IMR-90 (cell line): ENCODE measurements around the gene SLC38A9. TPM values are rescaled to one million over a fixed set of nuclear protein-coding genes. Genes with fewer than 3 reads are reported as not detected.
"Not testable (repeated sequence)": the region's sequence is repeated elsewhere in the genome, so short reads cannot be mapped to it uniquely, and the experiment has no call there.

Experiments
- ATAC-seq: fragments of 200-7000 bp; cut with Tn5 transposase; 2 replicates; pipeline ENCODE4 v1.9.1; 2020; ENCODE audit warnings: low read depth, mild to moderate bottlenecking, moderate library complexity
- BruUV-seq: library from RNA; stranded (reverse); fragments of 400-500 nt; replicated peaks from 2 replicates; lab custom pipeline; 2021; lab: Mats Ljungman, UMichigan
- CTCF ChIA-PET: fragments of 300-600 bp; formaldehyde crosslinking; extraction: SDS; loops from one replicate; lab custom pipeline; 2021; ENCODE audit warnings: antibody characterized with exemption; lab: Yijun Ruan, JAX
- POLR2A ChIA-PET: fragments of 300-600 bp; sonication (Branson Sonifier 250); formaldehyde crosslinking; loops from one replicate; lab custom pipeline; 2022; ENCODE audit warnings: antibody characterized with exemption; ENCODE audit not compliant: unreplicated experiment; lab: Charles Lee
- DNase-seq: peaks from one replicate; pipeline ENCODE4 v3.0.0; 2013
- H2AFZ ChIP-seq: replicated peaks from 2 replicates; pipeline ENCODE3; 2013; ENCODE audit warnings: low read length, mild to moderate bottlenecking; ENCODE audit not compliant: poor library complexity
- H2AK5ac ChIP-seq: 2 replicates; pipeline ENCODE4 v1.6.1; 2013; ENCODE audit warnings: low read depth, low read length, inconsistent platforms
- H2AK9ac ChIP-seq: replicated peaks from 2 replicates; pipeline ENCODE3; 2013; ENCODE audit warnings: mild to moderate bottlenecking, low read depth, low read length, moderate library complexity; ENCODE audit not compliant: poor library complexity
- H2BK120ac ChIP-seq: 2 replicates; pipeline ENCODE4 v1.6.1; 2013; ENCODE audit warnings: low read depth, low read length, inconsistent platforms
- H2BK15ac ChIP-seq: 3 replicates; pipeline ENCODE4 v1.6.1; 2013; ENCODE audit warnings: low read depth, low read length, inconsistent platforms
- H2BK20ac ChIP-seq: 2 replicates; pipeline ENCODE4 v1.6.1; 2013; ENCODE audit warnings: low read depth, mild to moderate bottlenecking, inconsistent platforms, low read length, moderate library complexity
- H2BK5ac ChIP-seq: 2 replicates; pipeline ENCODE4 v1.6.1; 2013; ENCODE audit warnings: mild to moderate bottlenecking, low read depth, low read length, inconsistent platforms; ENCODE audit not compliant: poor library complexity, severe bottlenecking
- H3K14ac ChIP-seq: replicated peaks from 2 replicates; pipeline ENCODE4 v1.6.1; 2013; ENCODE audit warnings: low read depth, low read length, inconsistent platforms
- H3K18ac ChIP-seq: 2 replicates; pipeline ENCODE4 v1.6.1; 2013; ENCODE audit warnings: low read depth, low read length, control low read depth
- H3K23ac ChIP-seq: 2 replicates; pipeline ENCODE4 v1.6.1; 2013; ENCODE audit warnings: low read depth, low read length, inconsistent platforms
- H3K27ac ChIP-seq: 2 replicates; pipeline ENCODE4 v1.5.1; 2013; ENCODE audit warnings: mild to moderate bottlenecking, control low read depth, low read length; ENCODE audit not compliant: insufficient read depth
- H3K27me3 ChIP-seq: 2 replicates; pipeline ENCODE4 v1.6.1; 2013; ENCODE audit warnings: low read length; ENCODE audit not compliant: control insufficient read depth, insufficient read depth
- H3K36me3 ChIP-seq: 2 replicates; pipeline ENCODE4 v1.6.1; 2013; ENCODE audit warnings: low read length, mixed read lengths; ENCODE audit not compliant: control insufficient read depth, insufficient read depth
- H3K4ac ChIP-seq: 2 replicates; pipeline ENCODE4 v1.6.1; 2013; ENCODE audit warnings: low read depth, low read length, inconsistent platforms
- H3K4me1 ChIP-seq: 2 replicates; pipeline ENCODE4 v1.6.1; 2013; ENCODE audit warnings: low read length, mixed read lengths; ENCODE audit not compliant: control insufficient read depth, insufficient read depth
- H3K4me2 ChIP-seq: 2 replicates; pipeline ENCODE4 v1.6.1; 2013; ENCODE audit warnings: low read depth, mild to moderate bottlenecking, control low read depth, low read length, moderate library complexity
- H3K4me3 ChIP-seq: 2 replicates; pipeline ENCODE4 v1.5.1; 2013; ENCODE audit warnings: low read depth, mild to moderate bottlenecking, control low read depth, low read length, moderate library complexity; ENCODE audit not compliant: insufficient read depth
- H3K56ac ChIP-seq: 2 replicates; pipeline ENCODE4 v1.6.1; 2013; ENCODE audit warnings: low read length, inconsistent platforms; ENCODE audit not compliant: insufficient read depth; ENCODE audit errors: extremely low read depth
- H3K79me1 ChIP-seq, 2 experiments: 2 replicates each; pipeline ENCODE4 v1.6.1; 2013; ENCODE audit warnings: low read length in 2 of 2, inconsistent platforms in 1 of 2, low read depth in 1 of 2
- H3K9ac ChIP-seq: 2 replicates; pipeline ENCODE4 v1.6.1; 2013; ENCODE audit warnings: low read depth, low read length, control low read depth
- H3K9me1 ChIP-seq: 2 replicates; pipeline ENCODE4 v1.6.1; 2013; ENCODE audit warnings: low read length, inconsistent platforms; ENCODE audit not compliant: insufficient read depth
- H3K9me3 ChIP-seq: 2 replicates; pipeline ENCODE4 v1.6.1; 2013; ENCODE audit warnings: low read length; ENCODE audit not compliant: control insufficient read depth, insufficient read depth
- H4K20me1 ChIP-seq: 2 replicates; pipeline ENCODE4 v1.6.1; 2013; ENCODE audit warnings: low read length, inconsistent platforms; ENCODE audit not compliant: insufficient read depth
- H4K5ac ChIP-seq: 2 replicates; pipeline ENCODE4 v1.6.1; 2013; ENCODE audit warnings: mild to moderate bottlenecking, low read depth, low read length, control low read depth
- H4K8ac ChIP-seq, 2 experiments: 2 replicates each; pipeline ENCODE4 v1.6.1; 2013; ENCODE audit warnings: low read depth in 2 of 2, low read length in 2 of 2, control low read depth in 1 of 2, inconsistent platforms in 1 of 2
- H4K91ac ChIP-seq: 2 replicates; pipeline ENCODE4 v1.6.1; 2013; ENCODE audit warnings: low read depth, low read length, inconsistent platforms; ENCODE audit not compliant: insufficient read depth
- WGBS, 2 experiments: methylation state at CpG; one replicate each; pipeline versions ENCODE4 v1.1.5 to v1.1.7; 2013; ENCODE audit warnings: missing lambda C conversion rate in 2 of 2; ENCODE audit not compliant: insufficient read length in 1 of 2; ENCODE audit errors: extremely low coverage in 2 of 2; 5-methylcytosine and 5-hydroxymethylcytosine counted together
- dilution Hi-C: fragments of 300-500 bp; cut with HindIII; formaldehyde crosslinking; loops from one replicate; pipeline ENCODE4 v1.14.3; 2018; ENCODE audit warnings: low sequenced_read_pairs; ENCODE audit not compliant: unreplicated experiment
- in situ Hi-C: fragments of 300-500 bp; cut with MboI; formaldehyde crosslinking; loops from 3 replicates; pipeline ENCODE4 v1.14.3; 2019; ENCODE audit warnings: low sequenced_read_pairs, inconsistent platforms, mixed read lengths
- intact Hi-C: fragments of 100-400 bp; cut with micrococcal nuclease; formaldehyde crosslinking; loops from 2 replicates; pipeline ENCODE4 v1.10.0; 2022
- polyA plus RNA-seq, 3 experiments: library from polyadenylated mRNA; depleted of rRNA; stranded (reverse); fragments of >200 nt; gene quantifications; 2 replicates each; pipeline ENCODE4 v1.2.3, GENCODE V29; 2012; ENCODE audit warnings: low replicate concordance in 1 of 3
- total RNA-seq: library from RNA; depleted of rRNA; stranded (reverse); fragments of >200 nt; gene quantifications from 2 replicates; pipeline ENCODE4 v1.2.3, GENCODE V29; 2012

The SLC38A9 gene
- total and polyA plus RNA-seq, 2 of the 4 experiments (the other 2 are of a cell fraction), result 10.5 to 24.2 TPM

DNA sequence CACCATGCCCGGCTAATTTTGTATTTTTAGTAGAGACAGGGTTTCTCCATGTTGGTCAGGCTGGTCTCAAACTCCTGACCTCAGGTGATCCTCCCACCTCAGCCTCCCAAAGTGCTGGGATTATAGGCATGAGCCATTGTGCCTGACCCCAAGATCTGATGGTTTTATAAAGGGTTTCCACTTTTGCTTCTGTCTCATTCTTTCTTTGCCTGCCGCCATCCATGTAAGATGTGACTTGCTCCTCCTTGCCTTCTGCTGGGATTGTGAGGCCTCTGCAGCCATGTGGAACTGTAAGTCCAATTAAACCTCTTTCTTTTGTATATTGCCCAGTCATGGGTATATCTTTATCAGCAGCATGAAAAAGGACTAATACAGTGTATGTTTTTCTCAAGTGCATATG, 6.9 kb upstream of the SLC38A9 start:
- BruUV-seq, DNase-seq, H4K8ac ChIP-seq, H3K79me1 ChIP-seq, ATAC-seq, H3K14ac ChIP-seq, H2BK120ac ChIP-seq, H2AFZ ChIP-seq, H3K9ac ChIP-seq, H4K5ac ChIP-seq, H4K91ac ChIP-seq, H2BK20ac ChIP-seq, POLR2A ChIA-PET, H3K4me1 ChIP-seq, H2BK15ac ChIP-seq, H2AK5ac ChIP-seq, dilution Hi-C loops, H3K27ac ChIP-seq, H4K20me1 ChIP-seq, H3K23ac ChIP-seq, H3K4me3 ChIP-seq, H3K9me3 ChIP-seq, H3K56ac ChIP-seq, in situ Hi-C loops, CTCF ChIA-PET, H3K36me3 ChIP-seq, H3K9me1 ChIP-seq, H3K4me2 ChIP-seq, H2BK5ac ChIP-seq, H3K18ac ChIP-seq, H3K4ac ChIP-seq, H3K27me3 ChIP-seq, H2AK9ac ChIP-seq: not testable (repeated sequence)
- intact Hi-C loops, result loop anchor here (10.0 kb wide), 1 partner anchor 486 kb away; no protein-coding TSS in a partner anchor
- no CpG with 5 or more reads among the region's 2 CpGs for WGBS, 2 experiments
